Prostate gland (tissue), 2 donors: ENCODE measurements around the gene SEPTIN8.

Experiments used
- POLR2A ChIP-seq: fragments of 450-650 bp; IDR thresholded peaks from one replicate; pipeline ENCODE4 v1.6.1; 2016; ENCODE audit warnings: antibody characterized with exemption, mild to moderate bottlenecking
- POLR2AphosphoS5 ChIP-seq: sonication (generic); formaldehyde crosslinking; IDR thresholded peaks from one replicate; pipeline ENCODE4 v1.6.1; 2017; ENCODE audit warnings: antibody characterized with exemption
- TF ChIP-seq, protein P1 (sequence below), 4 experiments: fragments of 200-600 bp in 2 of 4; fragments of 450-650 bp in 2 of 4; sonication (generic) in 2 of 4; IDR thresholded peaks; 1 replicate in 3 of 4; 2 replicates in 1 of 4; pipeline ENCODE4 v1.5.1; 2016 to 2019; ENCODE audit warnings: antibody characterized with exemption in 4 of 4, mild to moderate bottlenecking in 2 of 4, moderate library complexity in 2 of 4

DNA sequence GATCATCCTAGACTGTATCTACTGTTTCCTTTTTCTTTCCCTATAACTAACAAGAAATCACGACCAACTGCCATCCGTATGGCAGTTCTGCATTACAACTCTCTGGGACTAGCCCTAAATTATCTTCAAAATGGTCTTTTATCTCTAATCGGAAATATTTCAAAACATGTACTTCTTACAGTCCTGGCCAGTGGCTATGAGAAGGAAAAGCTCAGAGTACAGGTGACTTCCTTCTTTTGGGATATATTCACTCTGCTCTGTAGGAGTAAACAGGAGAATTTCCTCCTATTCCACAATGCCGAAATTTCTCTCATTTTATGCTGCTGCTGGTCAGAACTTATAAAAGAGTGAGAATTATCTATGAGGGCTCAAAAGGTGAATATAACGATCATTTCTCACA, 1.8 kb upstream of the SEPTIN8 start:
- TF ChIP-seq POLR2A: no peak
- TF ChIP-seq, protein P1, sequence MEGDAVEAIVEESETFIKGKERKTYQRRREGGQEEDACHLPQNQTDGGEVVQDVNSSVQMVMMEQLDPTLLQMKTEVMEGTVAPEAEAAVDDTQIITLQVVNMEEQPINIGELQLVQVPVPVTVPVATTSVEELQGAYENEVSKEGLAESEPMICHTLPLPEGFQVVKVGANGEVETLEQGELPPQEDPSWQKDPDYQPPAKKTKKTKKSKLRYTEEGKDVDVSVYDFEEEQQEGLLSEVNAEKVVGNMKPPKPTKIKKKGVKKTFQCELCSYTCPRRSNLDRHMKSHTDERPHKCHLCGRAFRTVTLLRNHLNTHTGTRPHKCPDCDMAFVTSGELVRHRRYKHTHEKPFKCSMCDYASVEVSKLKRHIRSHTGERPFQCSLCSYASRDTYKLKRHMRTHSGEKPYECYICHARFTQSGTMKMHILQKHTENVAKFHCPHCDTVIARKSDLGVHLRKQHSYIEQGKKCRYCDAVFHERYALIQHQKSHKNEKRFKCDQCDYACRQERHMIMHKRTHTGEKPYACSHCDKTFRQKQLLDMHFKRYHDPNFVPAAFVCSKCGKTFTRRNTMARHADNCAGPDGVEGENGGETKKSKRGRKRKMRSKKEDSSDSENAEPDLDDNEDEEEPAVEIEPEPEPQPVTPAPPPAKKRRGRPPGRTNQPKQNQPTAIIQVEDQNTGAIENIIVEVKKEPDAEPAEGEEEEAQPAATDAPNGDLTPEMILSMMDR (IDR thresholded peaks at IDR 0.05): no peak
- TF ChIP-seq POLR2AphosphoS5: no peak
